C4-2B (cell line): ENCODE measurements around the gene KIF7.
"Not testable (repeated sequence)": the region's sequence is repeated elsewhere in the genome, so short reads cannot be mapped to it uniquely, and the experiment has no call there.

Experiments used
- H3K27ac ChIP-seq: fragments of 450-650 bp; 2 replicates; pipeline ENCODE4 v1.5.1; 2017
- ZFX ChIP-seq: fragments of 450-650 bp; IDR thresholded peaks from 2 replicates; pipeline ENCODE4 v1.6.1; 2017
- TF ChIP-seq, protein P1 (sequence below): fragments of 450-650 bp; conservative IDR thresholded peaks from 2 replicates; pipeline ENCODE4 v1.5.1; 2017; ENCODE audit warnings: mild to moderate bottlenecking

Gene KIF7

DNA sequence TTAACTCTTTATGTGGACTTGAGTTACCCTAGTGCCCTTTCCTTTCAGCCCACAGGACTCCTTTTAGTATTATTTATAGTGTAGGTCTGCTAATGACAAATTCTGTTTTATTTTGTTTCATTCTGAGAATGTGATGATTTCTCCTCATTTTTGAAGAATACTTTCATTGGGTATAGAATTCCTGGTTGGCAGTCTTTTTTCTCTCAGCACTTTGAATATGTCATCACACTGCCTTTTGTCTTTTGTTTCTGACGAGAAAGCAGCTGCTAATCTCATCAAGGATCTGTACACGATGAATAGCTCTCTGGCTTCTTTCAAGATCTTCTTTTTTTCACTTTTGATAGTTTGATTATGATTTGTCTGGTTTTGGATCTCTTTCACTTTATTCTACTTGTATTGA is 42.2 kb downstream of the KIF7 start:
- no peak overlapping the region for H3K27ac ChIP-seq
- TF ChIP-seq, protein P1, sequence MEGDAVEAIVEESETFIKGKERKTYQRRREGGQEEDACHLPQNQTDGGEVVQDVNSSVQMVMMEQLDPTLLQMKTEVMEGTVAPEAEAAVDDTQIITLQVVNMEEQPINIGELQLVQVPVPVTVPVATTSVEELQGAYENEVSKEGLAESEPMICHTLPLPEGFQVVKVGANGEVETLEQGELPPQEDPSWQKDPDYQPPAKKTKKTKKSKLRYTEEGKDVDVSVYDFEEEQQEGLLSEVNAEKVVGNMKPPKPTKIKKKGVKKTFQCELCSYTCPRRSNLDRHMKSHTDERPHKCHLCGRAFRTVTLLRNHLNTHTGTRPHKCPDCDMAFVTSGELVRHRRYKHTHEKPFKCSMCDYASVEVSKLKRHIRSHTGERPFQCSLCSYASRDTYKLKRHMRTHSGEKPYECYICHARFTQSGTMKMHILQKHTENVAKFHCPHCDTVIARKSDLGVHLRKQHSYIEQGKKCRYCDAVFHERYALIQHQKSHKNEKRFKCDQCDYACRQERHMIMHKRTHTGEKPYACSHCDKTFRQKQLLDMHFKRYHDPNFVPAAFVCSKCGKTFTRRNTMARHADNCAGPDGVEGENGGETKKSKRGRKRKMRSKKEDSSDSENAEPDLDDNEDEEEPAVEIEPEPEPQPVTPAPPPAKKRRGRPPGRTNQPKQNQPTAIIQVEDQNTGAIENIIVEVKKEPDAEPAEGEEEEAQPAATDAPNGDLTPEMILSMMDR = no peak
- TF ChIP-seq ZFX = no peak

DNA sequence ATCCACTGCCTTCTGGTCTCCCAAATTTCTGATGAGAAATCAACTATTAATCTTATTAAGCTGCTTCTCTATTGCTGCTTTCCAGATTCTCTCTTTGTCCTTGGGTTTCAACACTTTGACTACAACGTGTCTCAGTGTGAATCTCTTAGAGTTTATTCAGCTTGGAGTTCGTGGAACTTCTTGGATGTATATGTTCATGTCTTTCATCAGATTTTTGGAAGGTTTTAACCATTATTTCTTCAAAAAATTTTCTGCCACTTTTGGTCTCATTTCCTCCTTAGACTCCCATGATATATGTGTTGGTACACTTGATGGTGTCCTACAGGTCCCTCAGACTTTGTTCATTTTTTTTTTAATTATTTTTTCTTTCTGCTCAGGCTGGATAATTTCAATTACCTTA is 44.0 kb downstream of the KIF7 start:
- H3K27ac ChIP-seq = no peak overlapping the region
- TF ChIP-seq, protein P1 = no peak
- no peak for TF ChIP-seq ZFX

DNA sequence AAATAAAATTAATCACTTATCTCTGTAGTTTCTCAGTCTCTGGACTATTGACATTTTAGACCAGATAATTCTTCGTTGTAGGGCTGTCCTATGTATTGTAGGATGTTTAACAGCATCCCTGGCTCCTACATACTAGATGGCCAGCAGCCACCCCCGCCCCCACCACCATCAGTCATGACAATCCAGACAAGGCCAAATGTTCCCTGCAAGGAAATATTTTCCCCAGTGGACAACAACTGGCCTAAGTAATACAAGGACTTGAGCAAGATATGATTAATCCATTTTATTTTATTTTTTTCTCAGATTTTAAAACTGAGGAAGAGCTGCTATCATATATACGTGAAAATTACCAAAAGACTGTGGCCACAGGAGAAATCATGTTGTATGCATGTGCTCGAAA is 56.2 kb downstream of the KIF7 start:
- TF ChIP-seq ZFX = no peak
- TF ChIP-seq, protein P1 = no peak
- H3K27ac ChIP-seq = no peak overlapping the region

DNA sequence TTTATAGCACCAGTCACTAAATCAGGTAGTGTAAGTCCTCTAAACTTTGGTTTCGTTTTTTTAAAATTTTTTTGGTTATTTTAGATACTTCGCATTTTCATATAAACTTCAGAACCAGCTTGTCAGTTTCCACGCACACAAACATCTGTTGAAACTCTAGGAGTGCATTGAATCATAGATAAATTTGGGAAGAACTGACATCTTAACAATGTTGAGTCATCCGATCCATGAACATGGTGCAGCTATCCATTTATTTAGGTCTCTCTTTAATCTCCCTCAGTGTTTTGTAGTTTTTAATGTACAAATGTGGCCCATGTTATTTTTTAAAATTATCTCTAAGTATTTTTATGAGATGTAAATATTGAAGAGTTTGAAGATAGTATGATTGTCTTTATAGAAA is 62.2 kb downstream of the KIF7 start:
- TF ChIP-seq ZFX = no peak
- TF ChIP-seq, protein P1 = no peak
- H3K27ac ChIP-seq = no peak overlapping the region

DNA sequence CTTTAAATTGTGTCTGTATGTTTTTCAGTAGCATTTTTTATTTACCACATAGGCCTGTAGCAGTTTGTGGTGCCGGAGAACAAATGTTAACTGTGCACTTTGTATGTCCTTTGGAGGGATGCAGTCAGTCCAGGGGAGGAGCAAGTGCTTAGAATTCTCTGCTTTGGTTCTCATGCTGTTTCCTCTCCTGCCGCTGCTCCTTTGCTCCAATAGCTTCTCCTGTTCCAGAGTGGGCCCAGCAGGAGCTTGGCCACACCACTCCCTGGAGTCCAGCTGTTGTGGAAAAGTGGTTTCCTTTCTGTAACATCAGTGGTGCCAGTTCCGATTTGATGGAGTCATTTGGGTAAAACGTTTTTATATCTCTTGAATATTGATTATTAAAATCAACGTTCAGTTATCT is 63.4 kb downstream of the KIF7 start:
- no peak overlapping the region for H3K27ac ChIP-seq
- TF ChIP-seq, protein P1 = no peak
- no peak for TF ChIP-seq ZFX

DNA sequence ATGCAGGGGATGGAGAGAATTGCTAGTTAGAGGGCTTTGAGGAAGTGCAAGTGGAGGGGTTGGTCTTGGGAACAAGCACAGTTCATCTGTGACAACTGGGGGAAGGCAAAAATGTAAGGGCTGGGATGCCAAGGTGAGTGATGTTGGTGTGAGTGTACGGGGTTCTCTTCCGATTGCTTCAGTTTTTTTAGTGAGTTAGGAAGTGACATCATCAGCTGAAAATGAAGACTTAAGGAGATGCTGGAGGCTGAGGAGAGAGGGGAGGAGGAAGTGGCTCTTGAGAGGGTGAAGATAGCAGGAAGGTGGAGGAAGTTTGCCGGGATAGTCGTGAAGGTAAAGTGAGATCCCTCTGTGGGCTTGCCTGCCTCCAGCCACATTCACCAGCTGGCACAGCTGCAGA is 67.3 kb downstream of the KIF7 start:
- H3K27ac ChIP-seq = no peak overlapping the region
- no peak for TF ChIP-seq ZFX
- TF ChIP-seq, protein P1 = no peak

DNA sequence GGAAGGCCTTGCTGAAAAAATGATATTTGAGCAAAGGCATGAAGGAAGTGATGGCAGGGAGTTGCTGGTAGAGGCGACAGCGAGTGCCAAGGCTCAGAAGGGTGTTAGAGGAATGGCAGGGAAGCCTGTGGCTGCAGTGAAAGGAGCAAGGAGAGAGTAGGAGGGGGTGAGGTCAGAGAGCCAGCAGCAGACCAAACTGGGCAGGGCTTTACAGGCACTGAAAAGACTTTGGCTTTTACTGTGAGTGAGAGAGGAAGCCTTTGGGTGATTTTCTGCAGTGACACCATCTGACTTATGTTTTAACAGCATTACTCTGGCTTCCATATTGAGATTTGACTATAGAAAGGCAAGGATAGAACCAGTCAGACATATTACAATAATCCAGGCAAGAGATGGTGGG is 68.6 kb downstream of the KIF7 start:
- TF ChIP-seq ZFX = no peak
- TF ChIP-seq, protein P1 = no peak
- no peak overlapping the region for H3K27ac ChIP-seq

DNA sequence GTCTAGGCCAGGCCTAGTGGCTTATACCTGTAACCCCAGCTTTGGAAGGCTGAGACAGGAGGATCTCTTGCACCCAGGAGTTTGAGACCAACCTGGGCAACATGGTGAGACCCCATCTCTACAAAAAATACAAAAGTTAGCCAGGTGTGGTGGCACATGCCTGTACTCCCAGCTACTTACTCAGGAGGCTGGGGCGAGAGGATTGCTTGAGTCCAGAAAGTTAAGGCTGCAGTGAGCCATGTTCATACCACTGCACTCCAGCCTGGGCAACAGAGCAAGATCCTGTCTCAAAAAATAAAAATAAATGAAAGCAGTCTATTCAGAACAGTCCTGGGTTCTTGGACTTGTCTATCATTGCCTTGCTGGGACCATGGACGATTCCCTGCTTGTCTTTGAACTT is 74.5 kb downstream of the KIF7 start:
- not testable (repeated sequence) for H3K27ac ChIP-seq
